GM12892 (cell line): Measurements from ENCODE around the gene GPER1.
"Not testable (repeated sequence)": the region's sequence is repeated elsewhere in the genome, so short reads cannot be mapped to it uniquely, and the experiment has no call there.

ENCODE experiments used
- DNase-seq: peaks from one replicate; pipeline ENCODE4 v3.0.0; 2011; ENCODE audit not compliant: insufficient read length
- FAIRE-seq: peaks from 2 replicates; lab custom pipeline; 2011; peaks lifted over from hg19 to GRCh38; lab: Jason Lieb, UNC
- POLR2A ChIP-seq: IDR thresholded peaks from 2 replicates; pipeline ENCODE4 v1.6.1; 2011; ENCODE audit warnings: low read depth, low read length, control low read depth
- POLR2AphosphoS5 ChIP-seq: IDR thresholded peaks from 2 replicates; pipeline ENCODE4 v1.6.1; 2011; ENCODE audit warnings: low read depth, low read length, control low read depth
- TAF1 ChIP-seq: IDR thresholded peaks from 2 replicates; pipeline ENCODE4 v1.6.1; 2011; ENCODE audit warnings: low read depth, mild to moderate bottlenecking, control low read depth, low read length, borderline replicate concordance

GPER1 gene

DNA sequence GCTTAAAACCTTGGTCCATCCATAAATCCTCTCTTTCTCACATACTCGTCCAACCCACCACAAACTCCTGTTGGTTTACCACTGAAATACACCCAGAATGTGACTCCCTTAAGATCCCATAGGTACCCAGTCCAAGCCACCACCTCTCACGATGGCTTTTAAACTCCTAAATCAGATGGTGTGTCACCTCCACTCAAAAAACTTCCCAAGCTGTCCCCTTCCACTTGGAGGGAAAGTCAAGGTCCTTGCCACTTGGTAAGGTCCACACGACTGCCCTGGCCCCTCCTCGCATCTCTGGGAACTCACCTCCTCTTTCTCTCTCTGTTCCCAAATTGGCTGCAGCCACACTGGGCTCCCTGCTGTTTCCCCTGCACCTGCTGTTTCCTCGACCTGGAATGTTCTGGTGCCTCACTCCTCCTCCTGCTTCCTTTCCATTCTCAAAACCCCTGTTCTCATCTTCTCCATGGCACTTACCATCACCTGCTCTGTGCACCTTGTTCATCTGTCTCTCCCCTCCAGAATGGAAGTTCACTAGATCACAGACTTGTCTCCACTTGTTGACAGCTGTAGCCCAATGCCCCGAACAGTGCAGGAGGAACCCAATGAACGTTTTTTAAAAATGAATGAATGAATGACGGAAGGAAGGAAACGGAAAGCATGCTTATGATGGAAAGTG, 49.1 kb downstream of the GPER1 start:
- DNase-seq, result no peak
- no peak for FAIRE-seq
- TF ChIP-seq POLR2AphosphoS5, result no peak
- no peak for TF ChIP-seq TAF1
- TF ChIP-seq POLR2A, result no peak

- TF ChIP-seq TAF1, result no peak
- TF ChIP-seq POLR2A, result peak; percentile 49; the same call in 1 of the 2 replicates
- DNase-seq (no peak), FAIRE-seq (no peak)
These were observed 49.7 kb downstream of the GPER1 start for GRCh38 chr7:1137517-1138167.

DNA sequence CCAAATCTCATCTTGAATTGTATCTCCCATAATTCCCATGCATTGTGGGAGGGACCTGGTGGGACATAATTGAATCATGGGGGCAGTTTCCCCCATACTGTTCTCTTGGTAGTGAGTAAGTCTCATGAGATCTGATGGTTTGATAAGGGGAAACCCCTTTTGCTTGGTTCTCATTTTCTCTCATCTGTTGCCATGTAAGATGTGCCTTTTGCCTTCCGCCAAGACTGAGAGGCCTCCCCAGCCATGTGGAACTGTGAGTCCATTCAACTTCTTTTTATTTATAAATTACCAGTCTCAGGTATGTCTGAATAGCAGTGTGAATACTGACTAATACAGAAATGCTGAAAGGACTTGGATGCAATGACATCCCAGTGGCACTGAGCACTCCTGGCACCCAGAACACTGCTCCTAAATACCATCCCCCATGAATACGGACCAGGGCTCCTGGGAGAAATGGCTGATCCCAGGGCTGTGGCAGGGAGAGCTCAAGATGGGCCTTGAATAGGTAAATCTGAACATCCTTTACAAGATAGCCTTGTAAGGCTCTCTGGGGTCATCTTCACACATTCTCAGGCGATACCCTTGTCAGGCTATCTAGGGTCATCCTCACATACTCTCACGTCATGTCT, 52.7 kb downstream of the GPER1 start:
- TF ChIP-seq POLR2AphosphoS5 (no peak), TAF1 (no peak), POLR2A (no peak)
- DNase-seq (no peak), FAIRE-seq (no peak)

DNA sequence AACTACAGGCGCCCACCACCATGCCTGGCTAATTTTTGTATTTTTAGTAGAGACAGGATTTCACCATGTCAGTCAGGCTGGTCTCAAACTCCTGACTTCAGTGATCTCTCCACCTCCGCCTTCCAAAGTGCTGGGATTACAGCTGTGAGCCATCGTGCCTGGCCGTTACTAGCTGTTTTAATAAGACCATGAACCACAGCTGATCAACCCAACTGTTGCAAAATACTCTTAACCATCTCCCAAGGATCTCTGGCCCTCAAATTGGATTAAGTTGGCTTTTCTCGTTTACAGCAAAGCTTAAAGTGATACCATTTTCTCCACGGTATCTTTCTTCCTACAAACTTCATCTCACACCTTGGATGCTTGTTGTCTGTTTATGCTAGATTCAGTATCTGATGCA, 53.7 kb downstream of the GPER1 start:
- no peak for FAIRE-seq

DNA sequence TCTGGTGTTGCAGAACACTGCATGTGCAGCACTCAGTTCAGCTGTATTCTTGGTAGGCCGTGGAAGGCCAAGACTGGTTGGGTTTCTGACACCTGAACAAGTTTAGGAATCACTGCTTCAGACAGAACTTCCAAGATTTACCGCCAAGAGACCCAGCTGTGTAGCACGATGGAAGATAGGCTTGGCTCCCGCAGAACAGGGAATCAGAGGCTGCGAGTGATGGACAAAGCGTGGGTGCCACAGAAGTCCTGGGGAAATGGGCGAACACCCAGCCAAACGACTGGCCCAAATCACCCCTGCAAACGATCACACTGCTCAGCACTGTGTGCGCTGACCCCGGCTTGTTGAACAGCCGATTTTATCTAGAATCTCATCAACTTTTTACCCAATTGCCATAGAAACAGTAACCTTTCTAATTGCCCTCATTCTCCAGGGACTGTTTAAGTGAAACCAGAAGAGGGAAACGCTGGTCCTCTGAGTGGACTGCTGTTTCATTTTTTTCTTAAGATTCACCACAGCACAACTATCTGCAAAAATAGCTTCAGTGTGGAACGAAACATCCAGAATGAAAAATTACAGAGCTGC, 54.2 kb downstream of the GPER1 start:
- TF ChIP-seq TAF1 (no peak), POLR2A (no peak), POLR2AphosphoS5 (no peak)
- FAIRE-seq (no peak), DNase-seq (no peak)

More for the DNA sequence above, 53.7 kb downstream of the GPER1 start:
- TF ChIP-seq TAF1 (no peak), POLR2A (no peak), POLR2AphosphoS5 (no peak)
- DNase-seq, result no peak

- DNase-seq, FAIRE-seq: not testable (repeated sequence)
These were observed 55.1 kb downstream of the GPER1 start for GRCh38 chr7:1143031-1143430.
